Bronchus fibroblast of lung (primary cell): ENCODE results near the gene XIRP2. TPM values are rescaled to one million over a fixed set of nuclear protein-coding genes. Genes with fewer than 3 reads are reported as not detected.

ENCODE experiments used
- total RNA-seq: library from RNA; depleted of rRNA; stranded (reverse); fragments of >200 nt; gene quantifications from 2 replicates; pipeline ENCODE4 v1.2.3, GENCODE V29; 2015

The XIRP2 gene
- total RNA-seq, result under 0.01 and 0.17 TPM in 2 replicates

GRCh38 chr2:166888180-166888579, at the start of gene XIRP2:
Gene XIRP2, plus strand, starts transcription at chr2:166888480. Its CDS starts 15,003 bp downstream, at chr2:166903483.

GRCh38 chr2:167292430-167293171, 404.3 kb downstream of the XIRP2 start, which contains the start of gene B3GALT1:
Gene B3GALT1, plus strand, starts transcription at chr2:167293001.

